ENCODE measurements around the gene CCDC78.

The CCDC78 gene

GRCh38 chr16:726438-727290, at the start of gene CCDC78, which contains the start of gene HAGHL:
Gene CCDC78, minus strand, starts transcription at chr16:726443. Its CDS starts 76 bp downstream, at chr16:726367.
Gene HAGHL, plus strand, starts transcription at chr16:727106. Its CDS starts 404 bp downstream, at chr16:727510.
- DNase-seq, result no peak

GRCh38 chr16:775236-775796, 49.1 kb upstream of the CCDC78 start:
- DNase-seq, result no peak

- no peak for DNase-seq
Observed at GRCh38 chr16:774086-775001, 48.1 kb upstream of the CCDC78 start.

- DNase-seq, result no peak
Observed at GRCh38 chr16:772959-773358, 46.7 kb upstream of the CCDC78 start.

DNA sequence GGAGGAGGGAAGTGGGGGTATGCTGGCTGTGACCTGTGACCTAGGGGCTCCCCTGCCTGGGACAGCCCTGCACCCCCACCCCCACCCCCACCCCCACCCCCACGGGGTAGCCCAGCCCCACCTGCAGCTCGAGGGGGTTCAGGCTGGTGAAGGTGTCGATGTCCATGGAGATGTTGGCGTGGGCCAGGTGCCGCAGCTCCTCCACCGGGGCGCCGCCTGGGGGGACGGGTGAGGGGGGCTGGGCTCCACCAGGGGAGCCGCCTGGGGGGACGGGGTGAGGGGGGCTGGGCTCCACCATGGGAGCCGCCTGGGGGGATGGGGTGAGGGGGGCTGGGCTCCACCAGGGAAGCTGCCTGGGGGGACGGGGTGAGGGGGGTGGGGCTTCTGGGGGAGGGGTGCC, 44.2 kb upstream of the CCDC78 start:
- DNase-seq, result no peak

GRCh38 chr16:769934-770333, 43.7 kb upstream of the CCDC78 start:
- no peak for DNase-seq

DNA sequence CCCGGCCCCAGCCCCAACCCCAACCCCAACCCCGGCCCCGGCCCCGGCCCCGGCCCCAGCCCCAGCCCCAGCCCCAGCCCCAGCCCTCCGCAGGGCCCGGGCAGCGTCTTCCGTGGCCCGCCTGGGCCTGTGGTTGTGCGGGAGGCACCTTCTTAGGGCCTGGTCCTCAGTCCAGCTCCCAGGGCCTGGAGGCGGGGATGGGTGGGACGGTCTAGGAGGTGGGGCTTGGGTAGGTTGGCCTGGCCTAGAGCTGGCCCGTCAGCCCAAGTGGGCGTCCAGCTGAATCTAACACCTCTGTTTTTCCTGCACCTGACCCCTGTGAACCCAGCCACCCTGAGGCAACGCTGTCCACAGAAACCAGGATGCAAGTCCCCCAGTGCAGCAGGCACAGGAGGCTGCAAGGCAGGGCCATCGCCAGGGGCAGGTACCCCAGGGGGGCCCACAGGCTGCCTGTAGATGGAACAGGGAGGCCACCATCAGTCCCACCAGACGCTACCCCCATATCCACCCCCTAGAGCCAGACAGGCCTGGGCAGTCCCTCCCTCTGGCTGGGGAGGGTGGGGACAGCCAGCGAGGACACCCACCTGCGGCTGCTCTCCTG, 43.0 kb upstream of the CCDC78 start:
- DNase-seq, result no peak

- no peak for DNase-seq
Observed at GRCh38 chr16:768428-768827, 42.2 kb upstream of the CCDC78 start.

DNA sequence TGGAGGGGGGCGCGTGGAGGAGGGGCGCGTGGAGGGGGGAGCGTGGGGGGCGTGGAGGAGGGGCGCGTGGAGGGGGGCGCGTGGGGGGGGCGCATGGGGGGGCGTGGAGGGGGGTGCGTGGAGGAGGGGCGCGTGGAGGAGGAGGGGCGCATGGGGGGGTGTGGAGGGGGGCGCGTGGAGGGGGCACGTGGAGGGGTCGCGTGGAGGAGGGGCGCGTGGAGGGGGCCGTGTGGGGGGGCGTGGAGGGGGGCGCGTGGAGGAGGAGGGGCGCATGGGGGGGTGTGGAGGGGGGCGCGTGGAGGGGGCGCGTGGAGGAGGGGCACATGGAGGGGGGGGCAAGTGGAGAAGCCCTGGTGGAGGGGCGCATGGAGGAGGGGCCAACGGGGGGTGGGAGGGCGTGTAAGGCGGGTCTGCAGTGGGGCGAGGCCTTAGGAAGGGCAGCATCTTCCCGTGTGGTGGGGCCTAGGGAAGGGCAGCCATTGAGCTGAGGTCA, 41.5 kb upstream of the CCDC78 start:
- DNase-seq, result no peak

DNA sequence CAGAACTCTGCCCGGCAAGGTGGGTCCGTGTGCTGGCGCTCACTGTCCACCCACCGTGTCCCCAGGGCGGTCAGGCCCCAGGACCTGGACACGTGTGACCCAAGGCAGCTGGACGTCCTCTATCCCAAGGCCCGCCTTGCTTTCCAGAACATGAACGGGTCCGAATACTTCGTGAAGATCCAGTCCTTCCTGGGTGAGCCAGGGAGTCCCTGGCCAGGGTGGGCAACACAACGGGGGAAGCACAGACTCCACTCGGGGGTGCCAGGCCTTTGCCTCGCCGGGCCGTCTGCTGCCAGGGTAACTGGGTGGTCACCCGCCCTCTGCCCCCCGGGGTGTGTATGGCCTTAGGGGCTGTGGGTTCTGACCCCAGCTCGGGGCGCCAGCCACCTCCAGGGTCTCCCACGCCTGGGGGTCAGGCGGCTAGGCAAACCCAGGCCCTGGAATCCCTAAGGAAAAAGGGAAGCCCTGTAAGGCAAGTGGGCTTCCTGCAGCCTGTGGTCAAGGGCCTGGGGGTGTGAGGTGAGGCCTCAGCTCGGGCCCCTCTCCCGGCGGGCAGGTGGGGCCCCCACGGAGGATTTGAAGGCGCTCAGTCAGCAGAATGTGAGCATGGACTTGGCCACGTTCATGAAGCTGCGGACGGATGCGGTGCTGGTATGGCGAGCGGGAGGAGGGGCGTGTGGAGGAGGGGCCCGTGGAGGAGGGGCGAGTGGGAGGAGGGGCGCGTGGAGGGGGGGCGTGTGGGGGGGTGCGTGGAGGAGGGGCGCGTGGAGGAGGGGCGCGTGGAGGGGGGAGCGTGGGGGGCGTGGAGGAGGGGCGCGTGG, 40.8 kb upstream of the CCDC78 start:
- no peak for DNase-seq

- no peak for DNase-seq
Observed at GRCh38 chr16:766008-766819, 40.0 kb upstream of the CCDC78 start.

GRCh38 chr16:765488-765865, 39.2 kb upstream of the CCDC78 start:
- DNase-seq, result no peak

GRCh38 chr16:764848-765487, 38.7 kb upstream of the CCDC78 start:
- DNase-seq, result no peak

- no peak for DNase-seq
Observed at GRCh38 chr16:764184-764750, 38.0 kb upstream of the CCDC78 start.

DNA sequence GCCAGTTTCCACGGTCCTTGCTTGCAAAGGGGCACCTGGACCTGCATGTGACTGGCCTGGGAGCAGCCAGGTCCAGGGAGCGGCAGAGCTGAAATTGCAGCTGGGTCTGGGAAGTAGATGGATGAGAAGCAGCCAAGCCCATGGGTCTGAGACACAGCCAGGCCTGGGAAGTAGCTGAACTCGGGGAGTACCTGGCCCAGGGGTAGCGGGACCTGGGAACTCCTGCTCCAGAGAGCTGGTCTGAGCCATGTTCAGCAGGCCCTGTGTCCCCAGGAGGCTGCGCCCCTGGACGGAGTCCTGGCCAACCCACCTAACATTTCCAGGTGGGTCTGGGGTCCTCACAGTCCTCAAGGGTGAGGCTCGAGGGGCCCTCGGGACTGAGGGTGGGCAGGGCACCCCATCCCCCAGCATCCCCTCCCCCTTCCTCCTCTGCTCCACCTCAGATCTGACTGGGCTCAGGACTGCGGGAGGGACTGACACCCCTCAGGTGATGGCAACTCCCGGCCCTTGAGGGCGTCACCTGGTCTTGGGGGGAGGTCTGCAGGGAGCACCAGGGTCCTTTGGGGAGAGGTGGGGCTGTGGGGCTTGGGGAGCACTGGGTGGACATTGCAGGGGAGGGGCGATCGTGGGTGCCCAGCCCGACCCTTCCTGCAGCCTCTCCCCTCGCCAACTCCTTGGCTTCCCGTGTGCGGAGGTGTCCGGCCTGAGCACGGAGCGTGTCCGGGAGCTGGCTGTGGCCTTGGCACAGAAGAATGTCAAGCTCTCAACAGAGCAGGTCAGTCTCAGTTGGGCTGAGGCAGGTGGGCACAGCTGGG, 37.3 kb upstream of the CCDC78 start:
- DNase-seq, result no peak

DNA sequence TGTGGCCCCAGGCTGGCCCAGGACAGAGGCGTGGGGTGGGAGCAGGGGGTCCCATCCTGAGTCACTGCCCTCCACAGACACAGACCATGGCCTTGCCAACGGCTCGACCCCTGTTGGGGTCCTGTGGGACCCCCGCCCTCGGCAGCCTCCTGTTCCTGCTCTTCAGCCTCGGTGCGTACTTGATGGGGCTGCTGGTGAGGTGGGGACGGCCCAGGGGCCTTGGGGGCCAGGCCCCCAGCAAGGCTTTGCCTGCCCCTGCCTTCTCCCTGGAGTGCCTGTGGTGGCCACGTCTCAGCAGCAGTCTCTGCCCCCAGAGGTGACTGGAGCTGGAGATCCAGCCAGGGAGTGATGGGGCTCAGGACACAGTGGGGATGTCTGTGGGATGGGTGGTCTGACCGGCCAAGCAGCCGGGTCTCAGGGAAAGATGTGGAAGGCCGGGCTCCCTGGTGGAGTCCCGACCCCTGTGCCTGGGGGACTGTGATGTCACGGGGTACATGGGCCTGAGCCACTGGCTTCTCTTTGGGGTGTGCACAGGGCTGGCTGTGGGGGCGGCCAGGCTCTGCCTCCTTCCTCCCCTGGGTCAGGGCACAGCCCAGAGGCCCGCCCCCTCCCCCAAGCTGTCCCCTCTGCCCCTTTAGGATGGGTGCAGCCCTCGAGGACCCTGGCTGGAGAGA, 36.5 kb upstream of the CCDC78 start:
- no peak for DNase-seq

DNA sequence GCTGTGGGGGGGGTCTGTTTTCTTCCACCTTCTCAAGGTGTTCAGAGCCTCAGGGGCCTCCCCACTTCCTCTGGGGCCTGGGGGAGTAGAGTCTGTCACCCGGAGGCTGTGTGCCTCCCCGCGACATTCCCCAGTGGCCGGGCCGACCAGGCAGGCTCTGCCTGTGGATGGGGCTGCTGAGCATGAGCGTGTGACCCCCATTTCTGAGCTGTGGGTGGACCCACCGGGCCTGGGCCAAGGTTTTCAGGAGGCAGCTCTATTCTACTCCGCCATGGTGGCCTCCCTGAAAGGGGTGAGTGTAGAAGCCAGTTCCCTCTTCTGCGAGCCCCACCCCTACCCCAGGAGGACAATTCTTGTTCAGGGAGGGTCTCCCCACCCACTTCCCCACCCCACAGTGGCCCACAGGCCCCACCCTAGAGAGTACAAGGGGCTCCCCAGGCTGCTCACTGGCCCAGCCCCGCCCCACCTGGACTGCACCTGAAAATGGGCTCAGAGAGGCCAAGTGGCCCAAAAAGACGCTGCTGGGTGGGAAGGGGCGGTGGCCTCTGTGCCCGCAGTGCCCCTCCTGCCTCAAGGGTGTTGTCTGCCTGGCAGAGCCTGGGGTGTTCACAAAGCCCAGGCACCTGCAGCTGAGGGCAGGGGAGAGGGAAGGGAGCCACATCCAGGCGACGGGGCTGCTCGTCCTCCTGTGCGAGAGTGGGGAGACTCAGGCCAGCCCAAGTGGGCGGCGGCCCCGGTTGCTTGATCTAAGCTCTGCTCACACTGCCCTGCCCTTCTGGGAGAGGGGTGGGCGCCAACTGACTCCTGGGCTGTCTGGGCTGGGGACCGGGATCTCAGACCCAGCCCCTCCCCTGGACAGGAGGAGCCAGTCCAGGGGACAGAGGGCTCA, 35.6 kb upstream of the CCDC78 start:
- no peak for DNase-seq
